K562 (cell line): ENCODE data around the gene SOAT2. TPM values are rescaled to one million over a fixed set of nuclear protein-coding genes. Genes with fewer than 3 reads are reported as not detected.

Experiments used
- CBX3 ChIP-seq, 2 experiments: IDR thresholded peaks; 1 replicate in 1 of 2; 2 replicates in 1 of 2; pipeline ENCODE4 v1.6.1; 2012; ENCODE audit warnings: inconsistent platforms in 2 of 2, low read length in 2 of 2, borderline replicate concordance in 1 of 2, control low read depth in 1 of 2
- CREBBP ChIP-seq: IDR thresholded peaks from one replicate; pipeline ENCODE4 v1.6.1; 2012; ENCODE audit warnings: low read depth, mild to moderate bottlenecking, control low read depth, inconsistent platforms, low read length
- EHMT2 ChIP-seq: fragments of 450-650 bp; IDR thresholded peaks from 2 replicates; pipeline ENCODE4 v1.6.1; 2018; ENCODE audit warnings: antibody characterized with exemption
- ELF1 ChIP-seq: fragments of 200-800 bp; sonication (Bioruptor generic); IDR thresholded peaks from 2 replicates; pipeline ENCODE4 v1.6.1; 2016; ENCODE audit warnings: missing genetic modification characterization, missing compliant biosample characterization
- ESRRB ChIP-seq: fragments of 250-450 bp; sonication (Bioruptor Pico); IDR thresholded peaks from 2 replicates; pipeline ENCODE4 v1.5.0; 2020; ENCODE audit warnings: mild to moderate bottlenecking, moderate library complexity, borderline replicate concordance
- EZH2 ChIP-seq: IDR thresholded peaks from 2 replicates; pipeline ENCODE4 v1.6.1; 2012; ENCODE audit warnings: low read depth, mild to moderate bottlenecking, inconsistent platforms, low read length, borderline replicate concordance
- KDM1A ChIP-seq, 2 experiments: fragments of 450-650 bp; IDR thresholded peaks; 2 replicates each; pipeline ENCODE4 v1.6.1; 2016; ENCODE audit warnings: mild to moderate bottlenecking in 2 of 2
- NEUROD1 ChIP-seq: fragments of 150-350 bp; IDR thresholded peaks from 2 replicates; pipeline ENCODE4 v1.6.1; 2014; ENCODE audit warnings: borderline replicate concordance, low read length, low read depth; ENCODE audit not compliant: partially characterized antibody
- NFATC3 ChIP-seq: fragments of 450-650 bp; IDR thresholded peaks from 2 replicates; pipeline ENCODE4 v1.6.1; 2017; ENCODE audit warnings: mild to moderate bottlenecking
- SMARCA5 ChIP-seq: fragments of 450-650 bp; IDR thresholded peaks from 2 replicates; pipeline ENCODE4 v1.6.1; 2016
- WHSC1 ChIP-seq: IDR thresholded peaks from one replicate; pipeline ENCODE4 v1.6.1; 2012; ENCODE audit warnings: low read length, control low read depth, inconsistent platforms
- polyA plus RNA-seq, 8 experiments: library from polyadenylated mRNA; depleted of rRNA in 4 of 8; stranded (reverse) in 5 of 8; unstranded in 3 of 8; fragments of >200 nt; fragmentation: Nextera tagmentation in 2 of 8; fragmentation: Illumina TruSeq in 1 of 8; extraction: Ambion mirVana in 2 of 8; extraction: Trizol in 1 of 8; gene quantifications; 2 replicates each; pipeline versions ENCODE4 v1.2.1 to v1.2.3, GENCODE V29; 2011 to 2014; ENCODE audit warnings: inconsistent platforms in 1 of 8, missing spikeins in 1 of 8
- total RNA-seq, 7 experiments: library from RNA; depleted of rRNA in 6 of 7; stranded (reverse); fragments of >200 nt in 6 of 7; fragmentation: Illumina TruSeq in 2 of 7; extraction: Trizol in 2 of 7; gene quantifications; 2 replicates each; pipeline versions ENCODE4 v1.2.1 to v1.2.3, GENCODE V29; 2011 to 2021; ENCODE audit warnings: low replicate concordance in 1 of 7
- TF ChIP-seq, protein P1 (sequence below), 2 experiments: fragments of 450-650 bp in 1 of 2; IDR thresholded peaks; 2 replicates each; pipeline ENCODE4 v1.6.1; 2011 to 2017; ENCODE audit warnings: low read depth in 2 of 2, antibody characterized with exemption in 1 of 2, borderline replicate concordance in 1 of 2, low read length in 1 of 2, mild to moderate bottlenecking in 1 of 2, mixed read lengths in 1 of 2; ENCODE audit not compliant: control insufficient read depth in 1 of 2
- TF ChIP-seq, protein P2 (sequence below): fragments of 250-450 bp; sonication (Bioruptor Pico); IDR thresholded peaks from 2 replicates; pipeline ENCODE4 v1.5.1; 2021; ENCODE audit warnings: mild to moderate bottlenecking
- TF ChIP-seq, protein P3 (sequence below): fragments of 450-650 bp; IDR thresholded peaks from 2 replicates; pipeline ENCODE4 v1.6.1; 2018; ENCODE audit not compliant: partially characterized antibody
- TF ChIP-seq, protein P4 (sequence below): fragments of 200-800 bp; sonication (Bioruptor generic); IDR thresholded peaks from 2 replicates; pipeline ENCODE4 v1.6.1; 2017; ENCODE audit warnings: missing genetic modification characterization, missing compliant biosample characterization
- TF ChIP-seq, protein P5 (sequence below): fragments of 250-450 bp; sonication (Bioruptor Pico); IDR thresholded peaks from 2 replicates; pipeline ENCODE4 v1.5.0; 2021

The SOAT2 gene
- total and polyA plus RNA-seq, 9 of the 15 experiments (the other 6 are each of a cell fraction or from before 2014, with no cell fraction given), result 0.04 TPM; not detected in 8

DNA sequence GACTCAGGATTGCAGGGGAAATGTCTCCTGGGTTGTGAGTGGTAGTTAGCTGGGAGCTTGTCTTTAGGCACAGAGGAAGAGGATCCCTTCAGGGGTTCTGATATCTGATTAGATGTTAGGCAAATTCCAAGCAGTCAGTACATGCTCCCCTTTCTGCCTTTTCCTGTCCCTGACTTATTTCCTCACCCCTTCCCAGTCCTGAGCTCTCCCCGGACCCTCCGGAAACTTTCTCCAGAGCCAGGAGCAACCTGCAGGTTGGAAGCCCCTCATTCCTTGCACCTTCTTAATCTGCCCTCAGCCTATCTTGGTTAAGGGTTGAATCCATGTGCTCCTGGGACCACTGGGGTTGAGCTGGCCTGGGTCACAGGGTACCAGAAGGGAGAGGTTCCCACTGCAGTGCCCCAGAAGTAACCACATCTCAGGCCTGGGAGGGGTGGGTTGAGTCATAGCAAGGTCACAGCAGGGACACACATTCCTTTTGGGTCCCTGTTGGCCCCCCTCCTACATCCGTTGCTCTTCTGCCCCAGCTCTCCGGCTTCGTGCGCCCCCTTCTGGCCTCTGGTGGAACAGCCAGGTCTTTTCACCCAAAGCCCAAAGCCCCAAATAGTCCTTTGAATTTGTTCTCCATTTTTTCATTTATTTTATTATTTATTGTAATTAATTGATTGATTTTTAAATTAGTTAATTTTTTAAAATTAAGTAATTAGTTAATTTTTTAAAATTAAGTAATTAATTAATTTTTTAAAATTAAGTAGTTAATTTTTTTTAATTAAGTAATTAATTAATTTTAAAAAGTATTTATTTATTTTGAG, 4.0 kb upstream of the SOAT2 start (continued):
- TF ChIP-seq NEUROD1 (peak; percentile 44), KDM1A (IDR thresholded peaks at IDR 0.05) (peak in 1 of 2 experiments; percentile 52; a peak in 1 of 4 replicates), SMARCA5 (no peak), CREBBP (no peak), EHMT2 (no peak), EZH2 (no peak), NFATC3 (no peak), ESRRB (CRISPR knock-in tag) (no peak), ELF1 (tag) (no peak), CBX3 (IDR thresholded peaks at IDR 0.05; ENCODE audit: borderline replicate concordance in 1 of 2, low read length in 2 of 2) (peak in 1 of 2 experiments; percentile 52; a peak in 1 of 3 replicates), WHSC1 (no peak)
- TF ChIP-seq, protein P1, sequence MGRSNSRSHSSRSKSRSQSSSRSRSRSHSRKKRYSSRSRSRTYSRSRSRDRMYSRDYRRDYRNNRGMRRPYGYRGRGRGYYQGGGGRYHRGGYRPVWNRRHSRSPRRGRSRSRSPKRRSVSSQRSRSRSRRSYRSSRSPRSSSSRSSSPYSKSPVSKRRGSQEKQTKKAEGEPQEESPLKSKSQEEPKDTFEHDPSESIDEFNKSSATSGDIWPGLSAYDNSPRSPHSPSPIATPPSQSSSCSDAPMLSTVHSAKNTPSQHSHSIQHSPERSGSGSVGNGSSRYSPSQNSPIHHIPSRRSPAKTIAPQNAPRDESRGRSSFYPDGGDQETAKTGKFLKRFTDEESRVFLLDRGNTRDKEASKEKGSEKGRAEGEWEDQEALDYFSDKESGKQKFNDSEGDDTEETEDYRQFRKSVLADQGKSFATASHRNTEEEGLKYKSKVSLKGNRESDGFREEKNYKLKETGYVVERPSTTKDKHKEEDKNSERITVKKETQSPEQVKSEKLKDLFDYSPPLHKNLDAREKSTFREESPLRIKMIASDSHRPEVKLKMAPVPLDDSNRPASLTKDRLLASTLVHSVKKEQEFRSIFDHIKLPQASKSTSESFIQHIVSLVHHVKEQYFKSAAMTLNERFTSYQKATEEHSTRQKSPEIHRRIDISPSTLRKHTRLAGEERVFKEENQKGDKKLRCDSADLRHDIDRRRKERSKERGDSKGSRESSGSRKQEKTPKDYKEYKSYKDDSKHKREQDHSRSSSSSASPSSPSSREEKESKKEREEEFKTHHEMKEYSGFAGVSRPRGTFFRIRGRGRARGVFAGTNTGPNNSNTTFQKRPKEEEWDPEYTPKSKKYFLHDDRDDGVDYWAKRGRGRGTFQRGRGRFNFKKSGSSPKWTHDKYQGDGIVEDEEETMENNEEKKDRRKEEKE (IDR thresholded peaks at IDR 0.05; ENCODE audit: borderline replicate concordance in 1 of 2, control insufficient read depth in 1 of 2, low read depth in 2 of 2, low read length in 1 of 2), result no peak
- TF ChIP-seq, protein P2, sequence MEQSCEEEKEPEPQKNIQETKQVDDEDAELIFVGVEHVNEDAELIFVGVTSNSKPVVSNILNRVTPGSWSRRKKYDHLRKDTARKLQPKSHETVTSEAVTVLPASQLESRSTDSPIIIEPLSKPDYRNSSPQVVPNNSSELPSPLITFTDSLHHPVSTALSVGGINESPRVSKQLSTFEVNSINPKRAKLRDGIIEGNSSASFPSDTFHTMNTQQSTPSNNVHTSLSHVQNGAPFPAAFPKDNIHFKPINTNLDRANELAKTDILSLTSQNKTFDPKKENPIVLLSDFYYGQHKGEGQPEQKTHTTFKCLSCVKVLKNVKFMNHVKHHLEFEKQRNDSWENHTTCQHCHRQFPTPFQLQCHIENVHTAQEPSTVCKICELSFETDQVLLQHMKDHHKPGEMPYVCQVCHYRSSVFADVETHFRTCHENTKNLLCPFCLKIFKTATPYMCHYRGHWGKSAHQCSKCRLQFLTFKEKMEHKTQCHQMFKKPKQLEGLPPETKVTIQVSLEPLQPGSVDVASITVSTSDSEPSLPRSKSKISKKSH (CRISPR knock-in tag), result no peak
- TF ChIP-seq, protein P3, sequence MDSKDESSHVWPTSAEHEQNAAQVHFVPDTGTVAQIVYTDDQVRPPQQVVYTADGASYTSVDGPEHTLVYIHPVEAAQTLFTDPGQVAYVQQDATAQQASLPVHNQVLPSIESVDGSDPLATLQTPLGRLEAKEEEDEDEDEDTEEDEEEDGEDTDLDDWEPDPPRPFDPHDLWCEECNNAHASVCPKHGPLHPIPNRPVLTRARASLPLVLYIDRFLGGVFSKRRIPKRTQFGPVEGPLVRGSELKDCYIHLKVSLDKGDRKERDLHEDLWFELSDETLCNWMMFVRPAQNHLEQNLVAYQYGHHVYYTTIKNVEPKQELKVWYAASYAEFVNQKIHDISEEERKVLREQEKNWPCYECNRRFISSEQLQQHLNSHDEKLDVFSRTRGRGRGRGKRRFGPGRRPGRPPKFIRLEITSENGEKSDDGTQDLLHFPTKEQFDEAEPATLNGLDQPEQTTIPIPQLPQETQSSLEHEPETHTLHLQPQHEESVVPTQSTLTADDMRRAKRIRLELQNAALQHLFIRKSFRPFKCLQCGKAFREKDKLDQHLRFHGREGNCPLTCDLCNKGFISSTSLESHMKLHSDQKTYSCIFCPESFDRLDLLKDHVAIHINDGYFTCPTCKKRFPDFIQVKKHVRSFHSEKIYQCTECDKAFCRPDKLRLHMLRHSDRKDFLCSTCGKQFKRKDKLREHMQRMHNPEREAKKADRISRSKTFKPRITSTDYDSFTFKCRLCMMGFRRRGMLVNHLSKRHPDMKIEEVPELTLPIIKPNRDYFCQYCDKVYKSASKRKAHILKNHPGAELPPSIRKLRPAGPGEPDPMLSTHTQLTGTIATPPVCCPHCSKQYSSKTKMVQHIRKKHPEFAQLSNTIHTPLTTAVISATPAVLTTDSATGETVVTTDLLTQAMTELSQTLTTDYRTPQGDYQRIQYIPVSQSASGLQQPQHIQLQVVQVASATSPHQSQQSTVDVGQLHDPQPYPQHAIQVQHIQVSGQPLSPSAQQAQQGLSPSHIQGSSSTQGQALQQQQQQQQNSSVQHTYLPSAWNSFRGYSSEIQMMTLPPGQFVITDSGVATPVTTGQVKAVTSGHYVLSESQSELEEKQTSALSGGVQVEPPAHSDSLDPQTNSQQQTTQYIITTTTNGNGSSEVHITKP, result peak; percentile 93
- TF ChIP-seq, protein P4, sequence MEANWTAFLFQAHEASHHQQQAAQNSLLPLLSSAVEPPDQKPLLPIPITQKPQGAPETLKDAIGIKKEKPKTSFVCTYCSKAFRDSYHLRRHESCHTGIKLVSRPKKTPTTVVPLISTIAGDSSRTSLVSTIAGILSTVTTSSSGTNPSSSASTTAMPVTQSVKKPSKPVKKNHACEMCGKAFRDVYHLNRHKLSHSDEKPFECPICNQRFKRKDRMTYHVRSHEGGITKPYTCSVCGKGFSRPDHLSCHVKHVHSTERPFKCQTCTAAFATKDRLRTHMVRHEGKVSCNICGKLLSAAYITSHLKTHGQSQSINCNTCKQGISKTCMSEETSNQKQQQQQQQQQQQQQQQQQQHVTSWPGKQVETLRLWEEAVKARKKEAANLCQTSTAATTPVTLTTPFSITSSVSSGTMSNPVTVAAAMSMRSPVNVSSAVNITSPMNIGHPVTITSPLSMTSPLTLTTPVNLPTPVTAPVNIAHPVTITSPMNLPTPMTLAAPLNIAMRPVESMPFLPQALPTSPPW (CRISPR knock-in tag), result peak; percentile 99
- TF ChIP-seq, protein P5, sequence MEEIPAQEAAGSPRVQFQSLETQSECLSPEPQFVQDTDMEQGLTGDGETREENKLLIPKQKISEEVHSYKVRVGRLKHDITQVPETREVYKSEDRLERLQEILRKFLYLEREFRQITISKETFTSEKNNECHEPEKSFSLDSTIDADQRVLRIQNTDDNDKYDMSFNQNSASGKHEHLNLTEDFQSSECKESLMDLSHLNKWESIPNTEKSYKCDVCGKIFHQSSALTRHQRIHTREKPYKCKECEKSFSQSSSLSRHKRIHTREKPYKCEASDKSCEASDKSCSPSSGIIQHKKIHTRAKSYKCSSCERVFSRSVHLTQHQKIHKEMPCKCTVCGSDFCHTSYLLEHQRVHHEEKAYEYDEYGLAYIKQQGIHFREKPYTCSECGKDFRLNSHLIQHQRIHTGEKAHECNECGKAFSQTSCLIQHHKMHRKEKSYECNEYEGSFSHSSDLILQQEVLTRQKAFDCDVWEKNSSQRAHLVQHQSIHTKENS (CRISPR knock-in tag), result no peak
